HG02973 (cell line): ENCODE measurements around the gene KLK3.

Experiments
- ATAC-seq: cut with Tn5 transposase; IDR thresholded peaks from one replicate; pipeline ENCODE4 v1.9.1; 2021; ENCODE audit warnings: moderate library complexity; ENCODE audit not compliant: unreplicated experiment

Gene KLK3

GRCh38 chr19:50830266-50831025 is 24.3 kb upstream of the KLK3 start:
- ATAC-seq: no peak

- ATAC-seq: no peak
These were observed 23.7 kb upstream of the KLK3 start for GRCh38 chr19:50831026-50831396.

GRCh38 chr19:50832666-50833065 is 22.0 kb upstream of the KLK3 start:
- no peak for ATAC-seq

GRCh38 chr19:50833117-50833801 is 21.5 kb upstream of the KLK3 start, which contains the start of gene KLK15:
KLK15 (minus strand) TSS chr19:50833574; CDS start chr19:50831492, 2,082 bp downstream.
- ATAC-seq: no peak

- ATAC-seq: no peak
These were observed 20.9 kb upstream of the KLK3 start for GRCh38 chr19:50833802-50834167.

- no peak for ATAC-seq
These were observed 19.5 kb upstream of the KLK3 start for GRCh38 chr19:50835103-50835784.

GRCh38 chr19:50835785-50836542 is 18.8 kb upstream of the KLK3 start:
- no peak for ATAC-seq

GRCh38 chr19:50836543-50837195 is 18.0 kb upstream of the KLK3 start:
- no peak for ATAC-seq

GRCh38 chr19:50837300-50837699 is 17.4 kb upstream of the KLK3 start:
- ATAC-seq: no peak

GRCh38 chr19:50838239-50838638 is 16.5 kb upstream of the KLK3 start:
- ATAC-seq: no peak

GRCh38 chr19:50839712-50840655 is 14.7 kb upstream of the KLK3 start:
- ATAC-seq: no peak

- ATAC-seq: no peak
These were observed 12.6 kb upstream of the KLK3 start for GRCh38 chr19:50842130-50842529.

GRCh38 chr19:50843205-50843604 is 11.5 kb upstream of the KLK3 start:
- no peak for ATAC-seq

GRCh38 chr19:50843701-50844221 is 11.0 kb upstream of the KLK3 start:
- no peak for ATAC-seq

GRCh38 chr19:50844296-50844935 is 10.3 kb upstream of the KLK3 start:
- ATAC-seq: no peak

- no peak for ATAC-seq
These were observed 4.0 kb upstream of the KLK3 start for GRCh38 chr19:50850738-50851137.

GRCh38 chr19:50851620-50852019 is 3.1 kb upstream of the KLK3 start:
- ATAC-seq: no peak

- ATAC-seq: no peak
These were observed 2.7 kb downstream of the KLK3 start for GRCh38 chr19:50857366-50857765.

- no peak for ATAC-seq
These were observed 4.2 kb downstream of the KLK3 start for GRCh38 chr19:50858886-50859285.
